CD4-positive, alpha-beta T cell treated with Interleukin-2 at 100 ng/mL for 4 hours (primary cell): ENCODE measurements around the gene INKA1.
A peak's percentile ranks its signal among the peaks of the same experiment; 100 is the strongest.
"Not testable (repeated sequence)": the region's sequence is repeated elsewhere in the genome, so short reads cannot be mapped to it uniquely, and the experiment has no call there.

Experiments used
- DNase-seq: peaks from one replicate; pipeline ENCODE4 v3.0.0-alpha.2; 2020; ENCODE audit warnings: low spot score

The INKA1 gene

DNA sequence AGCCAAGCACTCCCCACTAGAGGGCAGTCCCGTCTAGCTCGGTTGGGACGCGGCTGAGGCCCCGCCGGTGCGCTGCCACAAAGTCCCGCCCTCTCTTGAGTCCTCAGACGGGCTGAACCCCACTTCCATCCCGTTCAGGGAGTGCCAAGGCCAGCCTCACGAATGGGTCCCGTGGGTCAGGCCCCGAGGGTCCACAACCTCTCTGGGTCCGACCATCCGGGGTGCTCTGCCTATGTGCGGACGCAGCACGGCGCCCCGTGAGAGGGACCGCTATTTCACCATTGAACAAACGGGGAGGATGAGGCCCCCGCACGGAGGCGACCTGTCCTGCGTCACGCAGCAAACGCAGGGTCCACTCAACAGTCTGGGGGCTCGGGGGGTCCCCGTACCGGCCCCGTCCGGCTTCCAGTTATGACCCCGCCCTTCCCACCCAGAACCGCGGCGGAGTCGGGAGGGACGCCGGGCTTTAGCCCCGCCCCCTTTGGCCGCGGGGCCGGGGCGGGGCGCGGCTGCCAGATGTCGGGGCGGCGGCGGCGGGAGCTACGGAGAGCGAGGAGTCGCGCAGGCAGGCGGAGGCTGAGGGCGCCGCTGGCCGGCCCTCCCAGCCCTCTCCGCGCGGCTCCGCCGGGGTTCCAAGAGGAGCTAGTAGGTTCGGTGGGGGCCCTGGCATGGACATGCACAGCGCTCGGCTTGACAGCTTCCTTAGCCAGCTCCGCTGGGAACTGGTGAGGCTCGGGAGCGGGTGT, at the start of gene INKA1:
Gene INKA1, plus strand, starts transcription at position 543 of the 746 bp plus-strand sequence. Its CDS starts 132 bp downstream, at position 675.
- peak; percentile 90 for DNase-seq

DNA sequence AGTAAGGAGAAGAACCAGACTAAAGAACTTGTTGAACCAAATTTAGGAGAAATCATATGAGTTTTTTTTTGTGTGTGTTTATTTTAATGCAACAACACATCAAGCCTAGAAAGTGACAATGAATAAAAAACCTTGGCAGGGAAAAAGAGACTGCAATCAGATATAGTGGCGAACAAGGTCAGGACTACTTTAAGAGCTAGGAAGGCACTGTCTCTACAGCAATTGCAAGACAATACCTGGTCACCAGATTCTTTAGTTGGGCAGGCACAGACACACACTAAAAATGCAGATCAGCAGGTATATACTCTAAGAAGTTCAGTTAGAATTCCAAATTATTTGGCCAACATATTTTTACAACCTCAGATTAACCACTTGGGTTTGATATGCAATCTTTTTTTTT, 48.5 kb upstream of the INKA1 start:
- no peak for DNase-seq

DNA sequence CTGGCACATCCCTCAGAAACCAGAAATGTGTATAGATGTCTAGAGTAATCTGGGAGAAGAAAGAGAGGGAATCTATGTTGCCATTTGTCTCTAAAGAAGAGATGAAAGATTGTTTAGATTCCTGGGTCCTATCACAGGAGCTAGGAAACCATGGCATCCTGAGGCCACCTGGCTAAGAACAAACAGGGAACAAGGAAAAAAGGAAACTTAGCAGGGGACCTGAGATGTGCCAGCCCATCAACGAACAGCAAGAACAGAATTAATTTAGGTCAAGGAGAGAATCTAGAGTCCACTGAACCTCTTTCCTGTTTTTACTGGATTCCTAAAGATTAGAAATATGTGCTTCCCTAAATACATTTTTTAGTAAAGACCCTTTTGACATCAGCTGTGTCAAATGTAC, 47.0 kb upstream of the INKA1 start:
- no peak for DNase-seq

DNA sequence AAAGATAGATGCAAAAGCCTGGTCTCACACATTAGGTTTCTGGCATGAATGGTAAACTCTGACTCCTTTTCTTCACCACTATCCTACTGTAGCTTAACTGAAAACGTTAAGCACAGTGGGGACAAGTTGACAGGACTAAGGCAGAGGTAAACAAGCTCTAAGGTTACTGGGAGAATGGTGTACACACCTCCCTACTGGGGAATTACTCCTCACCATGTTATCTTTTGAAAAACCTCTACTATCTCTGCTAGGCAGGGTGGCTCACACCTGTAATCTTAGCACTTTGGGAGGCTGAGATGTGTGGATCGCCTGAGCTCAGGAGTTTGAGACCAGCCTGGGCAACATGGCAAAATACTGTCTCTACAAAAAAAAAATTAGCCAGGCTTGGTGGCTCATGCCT, 45.9 kb upstream of the INKA1 start:
- no peak for DNase-seq

DNA sequence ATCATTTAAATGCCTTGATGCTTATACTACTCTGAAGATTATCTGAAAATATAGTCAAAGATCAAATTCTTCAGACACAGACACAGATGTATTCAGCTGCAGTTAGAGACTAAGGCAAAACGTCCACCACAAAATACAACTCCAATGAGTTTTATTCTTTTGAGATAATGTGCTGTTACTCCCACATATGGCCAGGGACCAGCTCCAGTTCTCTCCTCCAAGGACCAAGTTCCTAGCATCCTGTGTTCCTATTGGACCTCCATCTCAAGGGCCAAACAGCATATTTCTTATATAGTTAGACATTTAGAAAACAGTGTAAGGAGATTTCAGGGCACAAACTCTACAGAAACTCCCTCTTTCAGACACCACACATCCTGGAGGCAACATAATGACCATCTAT, 43.8 kb upstream of the INKA1 start:
- no peak for DNase-seq

DNA sequence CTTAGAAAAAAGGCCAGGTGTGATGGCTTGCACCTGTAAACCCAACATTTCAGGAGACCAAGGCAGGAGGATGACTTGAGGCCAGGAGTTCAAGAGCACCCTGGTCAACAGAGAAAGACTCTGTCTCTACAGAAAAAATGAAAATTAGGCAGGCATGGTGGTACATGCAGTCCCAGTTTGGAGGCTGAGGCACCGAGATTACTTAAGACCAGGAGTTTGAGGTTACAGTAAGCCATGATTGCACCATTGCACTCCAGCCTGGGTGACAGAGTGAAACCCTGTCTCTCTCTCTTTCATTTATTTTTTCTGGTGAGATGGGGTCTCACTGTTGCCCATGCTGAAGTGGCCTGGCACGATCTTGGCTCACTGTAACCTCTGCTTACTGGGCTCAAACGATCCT, 41.4 kb upstream of the INKA1 start:
- DNase-seq: no peak

DNA sequence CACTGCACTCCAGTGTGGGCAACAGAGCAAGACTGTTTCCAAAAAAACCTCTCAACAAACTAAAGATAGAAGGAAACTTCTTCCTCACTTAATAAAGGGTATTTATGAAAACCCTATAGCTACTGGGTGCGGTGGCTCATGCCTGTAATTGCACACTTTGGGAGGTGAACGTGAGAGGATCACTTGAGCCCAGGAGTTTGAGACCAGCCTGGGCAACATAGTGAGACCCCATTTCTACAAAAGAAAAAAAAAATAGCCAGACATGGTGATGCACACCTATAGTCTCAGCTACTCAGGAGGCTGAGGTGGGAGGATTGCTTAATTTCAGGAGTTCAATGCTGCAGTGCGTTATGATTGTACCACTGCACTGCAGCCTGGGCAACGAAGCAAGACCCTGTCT, 39.1 kb upstream of the INKA1 start:
- no peak for DNase-seq

DNA sequence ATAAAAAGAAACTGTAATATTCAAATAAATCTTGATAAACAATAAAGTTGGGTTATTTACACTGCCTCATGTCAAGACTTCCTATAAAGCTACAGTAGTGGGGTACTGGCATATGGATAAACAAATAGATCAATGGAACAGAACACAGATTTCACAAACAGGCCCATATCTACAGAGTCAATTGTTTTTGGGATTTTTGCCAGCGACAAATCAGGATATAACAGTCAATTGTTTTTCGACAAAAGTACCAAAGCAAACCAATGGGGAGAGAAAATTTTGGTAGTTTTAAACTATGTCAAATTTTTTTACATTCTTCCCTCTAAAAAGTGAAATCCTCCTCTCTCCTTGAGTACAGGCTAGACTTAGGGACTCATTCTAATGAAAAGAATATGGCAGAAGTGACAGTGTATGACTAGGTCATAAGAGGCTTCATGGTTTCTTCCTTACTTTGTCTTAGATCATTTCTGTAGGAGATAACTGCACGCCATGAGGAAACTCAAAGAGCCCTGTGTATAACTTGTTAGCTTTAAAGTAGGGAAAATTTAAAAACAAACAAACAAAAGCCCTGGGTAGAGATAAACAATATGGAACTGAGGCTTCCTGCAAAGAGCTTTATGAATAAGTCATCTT, 33.7 kb upstream of the INKA1 start:
- no peak for DNase-seq

DNA sequence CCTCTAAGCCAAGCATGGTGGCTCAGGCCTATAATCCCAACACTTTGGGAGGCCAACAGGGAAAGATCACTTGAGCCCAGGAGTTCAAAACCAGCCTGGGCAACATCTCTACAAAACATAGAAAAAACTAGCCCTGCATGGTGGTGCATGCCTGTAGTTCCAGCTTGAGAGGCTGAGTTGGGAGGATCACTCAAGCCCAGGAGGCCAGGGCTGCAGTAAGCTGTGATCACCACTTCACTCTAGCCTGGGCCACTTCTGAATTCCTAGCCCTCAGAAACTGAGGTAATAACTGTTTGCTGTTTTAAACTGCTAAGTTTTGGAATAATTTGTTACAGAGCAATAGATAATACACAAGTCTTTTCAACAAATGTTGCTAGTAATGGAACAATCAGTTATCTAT, 33.1 kb upstream of the INKA1 start:
- no peak for DNase-seq

DNA sequence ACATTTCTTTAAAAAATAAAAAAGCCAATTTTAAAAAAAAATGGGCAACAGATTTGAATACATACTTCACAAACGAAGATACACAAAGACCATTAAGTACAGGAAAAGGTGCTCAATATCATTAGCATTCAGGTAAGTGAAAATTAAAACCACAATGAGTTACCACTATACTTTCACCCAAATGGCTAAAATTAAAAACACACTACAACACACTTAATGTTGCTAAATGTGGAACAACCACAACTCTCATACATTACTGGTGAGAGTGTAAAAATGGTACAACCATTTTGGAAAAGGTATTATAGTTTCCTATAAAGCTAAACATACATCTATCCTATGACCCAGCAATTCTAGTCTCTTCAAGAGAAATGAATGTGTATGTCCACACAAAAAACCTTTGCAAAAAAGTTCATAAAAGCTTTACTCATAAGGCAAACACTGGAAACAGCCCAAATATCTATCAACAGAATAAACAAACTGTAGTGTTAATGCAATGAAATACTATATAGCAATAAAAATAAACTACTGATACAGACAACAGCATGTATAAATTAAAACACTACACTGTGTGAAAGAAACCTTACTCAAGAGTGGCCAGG, 31.6 kb upstream of the INKA1 start:
- DNase-seq: no peak

DNA sequence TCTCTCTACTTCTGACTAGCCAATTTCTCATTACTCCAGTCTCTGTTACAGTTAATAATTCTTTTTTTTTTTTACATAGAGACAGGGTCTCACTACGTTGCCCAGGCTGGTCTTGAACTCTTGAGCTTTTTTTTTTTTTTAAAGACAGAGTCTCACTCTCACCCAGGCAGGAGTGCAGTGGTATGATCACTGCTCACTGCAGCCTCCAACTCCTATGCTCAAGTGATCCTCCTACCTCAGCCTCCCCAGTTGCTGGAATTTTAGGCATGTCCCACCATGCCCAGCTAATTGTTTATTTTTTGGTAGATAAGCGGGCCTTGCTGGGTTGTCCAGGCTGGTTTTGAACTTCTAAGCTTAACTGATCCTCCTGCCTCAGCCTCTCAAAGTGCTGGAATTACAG, 30.4 kb upstream of the INKA1 start:
- no peak for DNase-seq

DNA sequence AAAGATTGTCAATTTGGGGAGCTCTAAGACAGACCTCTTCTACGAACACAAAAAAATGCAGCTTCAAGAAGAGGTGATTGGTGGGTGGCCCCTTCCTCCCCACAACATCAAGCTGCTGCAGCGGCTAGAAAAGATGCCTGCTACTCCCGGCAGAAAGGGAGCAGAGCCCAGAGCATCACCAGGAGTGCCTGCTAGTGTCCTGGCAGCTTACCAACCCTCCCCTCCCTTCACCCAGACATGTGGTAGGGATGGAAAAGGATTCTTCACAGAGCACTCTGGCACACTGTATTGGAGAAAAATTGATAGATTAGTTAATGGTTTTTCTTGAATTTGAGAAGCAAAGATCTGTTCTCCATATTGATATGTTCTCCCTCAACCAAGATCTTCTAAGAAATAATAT, 27.5 kb upstream of the INKA1 start:
- no peak for DNase-seq

DNA sequence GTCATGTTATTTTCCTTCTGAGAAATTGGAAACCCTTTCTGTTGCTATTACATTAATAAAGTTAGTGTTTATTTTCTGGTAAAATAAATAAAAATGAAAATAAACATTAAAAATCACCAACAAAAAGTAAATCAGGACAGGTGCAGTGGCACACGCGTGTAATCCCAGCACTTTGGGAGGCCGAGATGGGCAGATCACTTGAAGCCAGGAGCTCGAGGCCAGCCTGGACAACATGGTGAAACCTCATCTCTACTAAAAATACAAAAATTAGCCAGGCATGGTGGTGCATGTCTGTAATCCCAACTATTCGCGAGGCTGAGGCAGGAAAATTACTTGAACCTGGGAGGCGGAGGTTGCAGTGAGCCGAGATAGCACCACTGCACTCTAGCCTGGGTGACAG, 27.0 kb upstream of the INKA1 start:
- not testable (repeated sequence) for DNase-seq

DNA sequence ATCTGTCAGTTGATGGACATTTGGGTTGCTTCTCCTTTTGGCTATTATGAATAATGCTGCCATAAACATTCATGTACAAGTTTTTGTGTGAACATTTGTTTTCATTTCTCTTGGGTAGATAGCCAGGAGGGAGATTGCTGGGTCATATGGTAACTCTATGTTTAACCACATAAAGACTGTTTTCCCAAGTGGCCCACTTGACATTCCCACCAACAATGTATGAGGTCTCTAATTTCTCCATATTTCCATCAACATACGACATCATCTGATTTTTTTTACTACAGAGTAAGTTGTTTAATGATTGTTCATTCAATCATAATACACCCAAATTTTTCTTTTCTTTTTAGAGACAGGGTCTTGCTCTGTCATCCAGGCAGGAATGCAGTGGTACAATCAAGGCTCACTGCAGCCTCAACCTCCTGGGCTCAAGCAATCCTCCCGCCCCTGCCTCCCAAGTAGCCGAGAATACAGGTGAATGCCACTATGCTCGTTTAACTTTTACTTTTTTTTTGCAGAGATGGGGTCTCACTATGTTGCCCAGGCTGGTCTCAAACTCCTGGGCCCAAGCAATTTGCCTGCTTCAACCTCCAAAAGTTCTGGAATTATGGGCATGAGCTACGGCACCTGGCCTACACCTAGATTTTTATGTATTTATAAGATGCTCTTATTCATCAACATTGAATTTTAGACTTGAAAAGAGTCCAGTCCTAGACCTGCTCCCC, 23.5 kb upstream of the INKA1 start:
- DNase-seq: no peak

DNA sequence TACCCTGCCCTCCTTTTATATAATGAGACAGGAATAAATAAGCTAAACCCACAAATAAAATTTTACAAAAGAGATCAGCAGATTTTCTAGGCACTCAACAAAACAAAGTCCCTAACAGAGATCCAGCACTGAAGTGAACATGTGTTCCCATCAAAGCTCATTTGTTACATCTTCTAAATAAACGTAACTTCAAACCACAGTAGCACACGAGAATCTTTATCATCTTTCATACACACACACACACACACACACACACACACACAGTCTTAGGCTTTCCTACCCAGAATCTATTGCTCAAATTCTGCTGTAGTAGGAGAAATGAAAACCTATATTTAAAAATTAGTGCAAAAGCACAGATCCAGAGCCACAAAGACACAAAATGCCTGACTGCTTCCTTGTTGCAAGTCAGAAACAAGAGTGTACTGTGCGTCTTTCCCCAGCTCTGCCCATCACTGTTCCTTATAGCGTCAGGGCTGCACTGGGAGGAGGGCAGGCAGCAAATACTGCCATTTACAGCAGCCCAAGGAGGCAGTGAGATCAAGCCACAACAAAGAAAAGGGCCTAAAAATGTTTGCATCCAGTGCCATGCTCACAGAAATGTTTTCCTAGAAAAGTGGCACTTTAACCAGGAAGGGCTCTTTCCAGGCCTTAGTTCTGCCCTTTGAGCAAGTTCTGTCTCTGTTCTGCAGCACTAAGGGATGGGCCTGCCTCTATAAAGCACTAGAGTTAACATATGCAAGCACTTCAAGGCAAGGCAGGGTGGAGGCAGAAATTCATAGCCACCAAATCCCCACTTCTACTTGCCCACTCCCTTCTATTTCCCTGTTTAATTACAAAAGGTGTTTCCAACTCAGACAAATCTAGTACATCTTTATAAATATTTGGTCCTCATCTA, 22.7 kb upstream of the INKA1 start:
- no peak for DNase-seq

DNA sequence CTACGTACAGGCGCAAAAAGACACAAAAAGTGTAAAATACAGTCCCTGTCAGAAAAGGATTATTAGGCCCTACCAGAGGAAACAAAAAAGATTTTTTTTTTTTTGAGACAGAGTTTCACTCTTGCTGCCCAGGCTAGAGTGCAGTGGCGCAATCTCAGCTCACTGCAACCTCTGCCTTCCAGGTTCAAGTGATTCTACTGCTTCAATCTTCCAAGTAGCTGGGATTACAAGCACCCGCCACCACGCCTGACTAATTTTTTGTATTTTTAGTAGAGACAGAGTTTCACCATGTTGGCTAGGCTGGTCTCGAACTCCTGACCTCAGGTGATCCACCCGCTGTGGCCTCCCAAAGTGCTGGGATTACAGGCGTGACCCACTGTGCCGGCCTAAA, 22.1 kb upstream of the INKA1 start:
- not testable (repeated sequence) for DNase-seq

DNA sequence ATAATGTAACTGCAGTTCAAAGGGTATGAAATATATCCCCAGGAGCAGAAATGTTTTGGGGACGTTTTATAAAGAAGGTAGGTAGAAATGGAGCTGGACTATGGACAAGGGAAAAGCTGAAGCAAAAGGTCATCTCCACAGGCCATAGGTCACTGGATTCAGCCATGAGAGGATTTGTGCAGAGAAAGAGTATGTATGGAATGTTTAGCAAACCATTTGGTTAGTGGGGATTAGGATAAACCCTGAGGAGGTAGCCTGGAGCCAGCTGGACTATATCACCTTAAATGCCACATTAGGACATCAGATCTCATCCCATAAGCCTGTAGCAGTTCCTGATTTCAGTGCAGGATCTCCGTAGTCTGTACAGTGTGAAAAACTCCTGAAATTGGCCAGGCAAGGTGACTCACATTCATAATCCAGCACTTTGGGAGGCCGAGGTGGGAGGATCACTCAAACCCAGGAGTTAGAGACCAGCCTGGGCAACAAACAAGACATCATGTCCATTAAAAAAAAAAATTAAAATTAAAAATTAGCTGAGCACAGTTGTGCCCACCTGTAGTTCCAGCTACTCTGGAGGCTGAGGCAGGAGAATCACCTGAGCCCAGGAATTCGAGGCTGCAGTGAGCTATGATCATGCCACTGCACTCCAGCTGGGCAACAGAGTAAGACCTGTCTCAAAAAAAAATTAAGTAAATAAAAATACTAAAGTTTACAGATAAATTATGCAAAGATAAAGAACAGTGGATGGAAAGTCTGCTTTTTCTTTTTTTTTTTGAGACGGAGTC, 21.5 kb upstream of the INKA1 start:
- no peak for DNase-seq

DNA sequence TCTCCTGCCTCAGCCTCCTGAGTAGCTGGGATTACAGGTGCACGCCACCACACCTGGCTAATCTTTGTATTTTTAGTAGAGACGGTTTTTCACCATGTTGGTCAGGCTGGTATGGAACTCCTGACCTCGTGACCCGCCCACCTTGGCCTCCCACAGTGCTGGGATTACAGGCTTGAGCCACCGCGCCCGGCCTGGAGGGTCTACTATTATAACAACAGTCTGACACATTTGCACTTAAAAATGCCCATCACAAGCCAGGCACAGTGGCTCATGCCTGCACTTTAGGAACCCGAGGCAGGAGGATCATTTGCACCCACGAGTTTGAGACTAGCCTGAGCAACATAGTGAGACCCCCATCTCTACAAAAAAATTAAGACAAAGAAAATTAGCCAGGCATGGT, 20.8 kb upstream of the INKA1 start:
- not testable (repeated sequence) for DNase-seq

DNA sequence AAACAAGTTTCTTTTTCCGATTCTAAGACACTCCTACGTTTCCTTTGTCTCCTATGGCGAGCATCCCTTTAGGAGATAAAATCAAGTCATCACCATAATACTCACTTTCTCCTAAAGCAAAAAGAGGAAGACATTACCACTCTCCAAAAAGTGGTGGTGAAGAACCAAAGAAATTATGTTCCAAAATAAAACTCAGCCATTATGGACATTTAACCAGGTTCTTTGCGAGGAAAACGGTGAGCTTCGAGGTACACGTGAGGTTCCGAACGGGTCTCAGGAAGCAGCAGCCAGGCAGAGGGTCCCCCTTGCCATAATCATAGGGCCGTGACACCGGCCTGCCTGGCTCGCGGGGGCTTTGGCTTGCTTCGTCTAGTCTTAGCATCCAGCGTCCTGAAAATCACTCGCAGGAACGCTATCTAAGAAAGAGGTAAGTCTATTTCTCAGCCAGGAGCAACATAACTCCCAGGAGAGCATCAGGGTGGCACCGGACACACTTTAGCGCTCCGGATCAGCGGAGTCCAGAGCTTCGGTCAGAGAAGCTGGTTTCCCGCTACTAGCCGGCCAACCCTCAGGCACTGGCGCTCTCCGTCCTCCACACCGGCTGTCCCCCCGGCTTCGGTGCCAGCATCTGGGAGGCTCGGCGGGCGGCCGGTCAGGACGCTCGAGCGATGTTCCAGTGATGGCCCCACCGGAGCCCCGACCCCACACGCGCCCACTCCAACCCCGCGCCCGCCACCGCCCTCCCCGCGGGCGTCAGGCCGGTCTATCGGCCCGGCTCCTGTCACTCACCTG, 17.3 kb upstream of the INKA1 start:
- DNase-seq: peak; percentile 17
